IMR-90 (cell line): ENCODE results near the gene ZNF212. TPM values are rescaled to one million over a fixed set of nuclear protein-coding genes. Genes with fewer than 3 reads are reported as not detected.

Experiments
- ATAC-seq: fragments of 200-7000 bp; cut with Tn5 transposase; 2 replicates; pipeline ENCODE4 v1.9.1; 2020; ENCODE audit warnings: low read depth, mild to moderate bottlenecking, moderate library complexity
- BruUV-seq: library from RNA; stranded (reverse); fragments of 400-500 nt; replicated peaks from 2 replicates; lab custom pipeline; 2021; lab: Mats Ljungman, UMichigan
- CTCF ChIA-PET: fragments of 300-600 bp; formaldehyde crosslinking; extraction: SDS; loops from one replicate; lab custom pipeline; 2021; ENCODE audit warnings: antibody characterized with exemption; lab: Yijun Ruan, JAX
- POLR2A ChIA-PET: fragments of 300-600 bp; sonication (Branson Sonifier 250); formaldehyde crosslinking; loops from one replicate; lab custom pipeline; 2022; ENCODE audit warnings: antibody characterized with exemption; ENCODE audit not compliant: unreplicated experiment; lab: Charles Lee
- DNase-seq: peaks from one replicate; pipeline ENCODE4 v3.0.0; 2013
- H2AFZ ChIP-seq: replicated peaks from 2 replicates; pipeline ENCODE3; 2013; ENCODE audit warnings: low read length, mild to moderate bottlenecking; ENCODE audit not compliant: poor library complexity
- H2AK5ac ChIP-seq: 2 replicates; pipeline ENCODE4 v1.6.1; 2013; ENCODE audit warnings: low read depth, low read length, inconsistent platforms
- H2AK9ac ChIP-seq: replicated peaks from 2 replicates; pipeline ENCODE3; 2013; ENCODE audit warnings: mild to moderate bottlenecking, low read depth, low read length, moderate library complexity; ENCODE audit not compliant: poor library complexity
- H2BK120ac ChIP-seq: 2 replicates; pipeline ENCODE4 v1.6.1; 2013; ENCODE audit warnings: low read depth, low read length, inconsistent platforms
- H2BK15ac ChIP-seq: 3 replicates; pipeline ENCODE4 v1.6.1; 2013; ENCODE audit warnings: low read depth, low read length, inconsistent platforms
- H2BK20ac ChIP-seq: 2 replicates; pipeline ENCODE4 v1.6.1; 2013; ENCODE audit warnings: low read depth, mild to moderate bottlenecking, inconsistent platforms, low read length, moderate library complexity
- H2BK5ac ChIP-seq: 2 replicates; pipeline ENCODE4 v1.6.1; 2013; ENCODE audit warnings: mild to moderate bottlenecking, low read depth, low read length, inconsistent platforms; ENCODE audit not compliant: poor library complexity, severe bottlenecking
- H3K14ac ChIP-seq: replicated peaks from 2 replicates; pipeline ENCODE4 v1.6.1; 2013; ENCODE audit warnings: low read depth, low read length, inconsistent platforms
- H3K18ac ChIP-seq: 2 replicates; pipeline ENCODE4 v1.6.1; 2013; ENCODE audit warnings: low read depth, low read length, control low read depth
- H3K23ac ChIP-seq: 2 replicates; pipeline ENCODE4 v1.6.1; 2013; ENCODE audit warnings: low read depth, low read length, inconsistent platforms
- H3K27ac ChIP-seq: 2 replicates; pipeline ENCODE4 v1.5.1; 2013; ENCODE audit warnings: mild to moderate bottlenecking, control low read depth, low read length; ENCODE audit not compliant: insufficient read depth
- H3K27me3 ChIP-seq: 2 replicates; pipeline ENCODE4 v1.6.1; 2013; ENCODE audit warnings: low read length; ENCODE audit not compliant: control insufficient read depth, insufficient read depth
- H3K36me3 ChIP-seq: 2 replicates; pipeline ENCODE4 v1.6.1; 2013; ENCODE audit warnings: low read length, mixed read lengths; ENCODE audit not compliant: control insufficient read depth, insufficient read depth
- H3K4ac ChIP-seq: 2 replicates; pipeline ENCODE4 v1.6.1; 2013; ENCODE audit warnings: low read depth, low read length, inconsistent platforms
- H3K4me1 ChIP-seq: 2 replicates; pipeline ENCODE4 v1.6.1; 2013; ENCODE audit warnings: low read length, mixed read lengths; ENCODE audit not compliant: control insufficient read depth, insufficient read depth
- H3K4me2 ChIP-seq: 2 replicates; pipeline ENCODE4 v1.6.1; 2013; ENCODE audit warnings: low read depth, mild to moderate bottlenecking, control low read depth, low read length, moderate library complexity
- H3K4me3 ChIP-seq: 2 replicates; pipeline ENCODE4 v1.5.1; 2013; ENCODE audit warnings: low read depth, mild to moderate bottlenecking, control low read depth, low read length, moderate library complexity; ENCODE audit not compliant: insufficient read depth
- H3K56ac ChIP-seq: 2 replicates; pipeline ENCODE4 v1.6.1; 2013; ENCODE audit warnings: low read length, inconsistent platforms; ENCODE audit not compliant: insufficient read depth; ENCODE audit errors: extremely low read depth
- H3K79me1 ChIP-seq, 2 experiments: 2 replicates each; pipeline ENCODE4 v1.6.1; 2013; ENCODE audit warnings: low read length in 2 of 2, inconsistent platforms in 1 of 2, low read depth in 1 of 2
- H3K9ac ChIP-seq: 2 replicates; pipeline ENCODE4 v1.6.1; 2013; ENCODE audit warnings: low read depth, low read length, control low read depth
- H3K9me1 ChIP-seq: 2 replicates; pipeline ENCODE4 v1.6.1; 2013; ENCODE audit warnings: low read length, inconsistent platforms; ENCODE audit not compliant: insufficient read depth
- H3K9me3 ChIP-seq: 2 replicates; pipeline ENCODE4 v1.6.1; 2013; ENCODE audit warnings: low read length; ENCODE audit not compliant: control insufficient read depth, insufficient read depth
- H4K20me1 ChIP-seq: 2 replicates; pipeline ENCODE4 v1.6.1; 2013; ENCODE audit warnings: low read length, inconsistent platforms; ENCODE audit not compliant: insufficient read depth
- H4K5ac ChIP-seq: 2 replicates; pipeline ENCODE4 v1.6.1; 2013; ENCODE audit warnings: mild to moderate bottlenecking, low read depth, low read length, control low read depth
- H4K8ac ChIP-seq, 2 experiments: 2 replicates each; pipeline ENCODE4 v1.6.1; 2013; ENCODE audit warnings: low read depth in 2 of 2, low read length in 2 of 2, control low read depth in 1 of 2, inconsistent platforms in 1 of 2
- H4K91ac ChIP-seq: 2 replicates; pipeline ENCODE4 v1.6.1; 2013; ENCODE audit warnings: low read depth, low read length, inconsistent platforms; ENCODE audit not compliant: insufficient read depth
- CTCF ChIP-seq: conservative IDR thresholded peaks from 2 replicates; pipeline ENCODE4 v1.5.1; 2012; ENCODE audit warnings: mild to moderate bottlenecking, low read depth, low read length, improper control_type of control experiment
- NFE2L2 ChIP-seq: fragments of 150-350 bp; IDR thresholded peaks from 2 replicates; pipeline ENCODE4 v1.6.1; 2016; ENCODE audit warnings: low read depth, mild to moderate bottlenecking, low read length
- RAD21 ChIP-seq: IDR thresholded peaks from 2 replicates; pipeline ENCODE4 v1.6.1; 2012; ENCODE audit warnings: low read length, improper control_type of control experiment
- SMC3 ChIP-seq: fragments of 150-350 bp; IDR thresholded peaks from 2 replicates; pipeline ENCODE4 v1.6.1; 2016; ENCODE audit warnings: low read depth, mild to moderate bottlenecking, antibody characterized with exemption, low read length, moderate library complexity
- WGBS, 2 experiments: methylation state at CpG; one replicate each; pipeline versions ENCODE4 v1.1.5 to v1.1.7; 2013; ENCODE audit warnings: missing lambda C conversion rate in 2 of 2; ENCODE audit not compliant: insufficient read length in 1 of 2; ENCODE audit errors: extremely low coverage in 2 of 2; 5-methylcytosine and 5-hydroxymethylcytosine counted together
- dilution Hi-C: fragments of 300-500 bp; cut with HindIII; formaldehyde crosslinking; loops from one replicate; pipeline ENCODE4 v1.14.3; 2018; ENCODE audit warnings: low sequenced_read_pairs; ENCODE audit not compliant: unreplicated experiment
- in situ Hi-C: fragments of 300-500 bp; cut with MboI; formaldehyde crosslinking; loops from 3 replicates; pipeline ENCODE4 v1.14.3; 2019; ENCODE audit warnings: low sequenced_read_pairs, inconsistent platforms, mixed read lengths
- intact Hi-C: fragments of 100-400 bp; cut with micrococcal nuclease; formaldehyde crosslinking; loops from 2 replicates; pipeline ENCODE4 v1.10.0; 2022
- polyA plus RNA-seq, 3 experiments: library from polyadenylated mRNA; depleted of rRNA; stranded (reverse); fragments of >200 nt; gene quantifications; 2 replicates each; pipeline ENCODE4 v1.2.3, GENCODE V29; 2012; ENCODE audit warnings: low replicate concordance in 1 of 3
- total RNA-seq: library from RNA; depleted of rRNA; stranded (reverse); fragments of >200 nt; gene quantifications from 2 replicates; pipeline ENCODE4 v1.2.3, GENCODE V29; 2012

The ZNF212 gene
- total and polyA plus RNA-seq, 2 of the 4 experiments (the other 2 are of a cell fraction): 3.8 to 5.1 TPM

DNA sequence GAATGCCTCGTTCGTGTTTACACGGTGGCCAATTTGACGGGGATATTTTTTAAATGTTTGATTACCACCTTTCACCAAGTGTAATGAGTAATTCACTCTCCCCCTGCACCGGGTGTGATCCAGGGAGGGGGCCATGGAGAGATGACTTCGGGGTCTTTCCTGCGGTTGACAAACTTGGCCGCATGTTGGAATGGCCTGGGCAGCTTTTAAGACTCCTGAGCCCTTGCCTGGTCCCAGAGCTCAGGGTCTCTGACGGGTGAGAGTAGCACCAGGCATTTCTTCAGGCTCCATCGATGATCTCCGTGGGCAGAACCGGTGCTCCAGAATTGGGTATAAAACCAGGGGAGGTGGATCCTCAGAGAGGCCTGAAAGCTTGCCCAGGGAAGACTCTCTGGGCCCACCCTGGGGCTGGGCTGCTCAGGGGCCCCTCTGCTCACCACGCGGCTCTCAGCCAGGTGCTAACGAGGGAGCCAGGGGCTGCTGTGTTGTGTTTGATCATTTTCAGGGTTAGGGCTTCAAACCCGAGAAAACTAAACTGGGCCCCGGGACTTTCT, 43.2 kb upstream of the ZNF212 start:
- Histone ChIP-seq H3K79me1 (peaks cover 11 to 41% of the 10 kb centered on the region in 2 experiments), H3K4me2 (peak overlapping the region; percentile 92), H2AK5ac (peak overlapping the region; percentile 44; the same call in 1 of the 2 replicates), H3K27ac (peak overlapping the region; percentile 63), H3K9me3 (no peaks in the 10 kb centered on the region), H3K27me3 (no peaks in the 10 kb centered on the region), H3K56ac (peak overlapping the region; percentile 77; the same call in 1 of the 2 replicates), H4K20me1 (peaks cover 17% of the 10 kb centered on the region), H3K23ac (peak overlapping the region; percentile 87), H3K14ac (peak overlapping the region; percentile 64), H2BK120ac (no peak overlapping the region; the same call in 1 of the 2 replicates), H4K8ac (peak overlapping the region; percentile 44 to 58; a peak in 2 of 4 replicates), H2BK20ac (no peak overlapping the region), H3K4ac (peak overlapping the region; percentile 77), H2AFZ (peak overlapping the region; percentile 97), H3K9ac (peak overlapping the region; percentile 89), H2BK15ac (no peak overlapping the region), H3K4me1 (peaks cover 6% of the 10 kb centered on the region), H2BK5ac (peak overlapping the region; percentile 71), H3K9me1 (0 out of 2 replicates have a peak, but pooled peaks cover 6% of the 10 kb centered on the region), H3K4me3 (peak overlapping the region; percentile 75), H3K36me3 (peaks cover 24% of the 10 kb centered on the region), H4K5ac (peak overlapping the region; percentile 32; the same call in 1 of the 2 replicates), H4K91ac (peak overlapping the region; percentile 39; the same call in 1 of the 2 replicates), H3K18ac (no peak overlapping the region), H2AK9ac (peak overlapping the region; percentile 86)
- CTCF ChIA-PET: interaction anchor here (1.2 kb wide), 1 partner anchor 16 kb away, joined by 3 read pairs; no protein-coding TSS in a partner anchor
- dilution Hi-C loops (no loop called here), intact Hi-C loops (loop anchor here (5.0 kb wide), 1 partner anchor 36 kb away; no protein-coding TSS in a partner anchor), in situ Hi-C loops (no loop called here)
- 4% methylated on average over 5 of the region's 17 CpGs; no CpG with 5 or more reads in 1 of the 2 experiments for WGBS, 2 experiments
- no TSS peak for BruUV-seq
- ATAC-seq (peak; percentile 2; the same call in 1 of the 2 replicates), DNase-seq (no peak)
- POLR2A ChIA-PET: no interaction called here
- TF ChIP-seq SMC3: no peak
- no peak for TF ChIP-seq RAD21
- no peak for TF ChIP-seq NFE2L2
- no peak for TF ChIP-seq CTCF
